HepG2 (cell line): ENCODE data around the gene ZIC2. TPM values are rescaled to one million over a fixed set of nuclear protein-coding genes. Genes with fewer than 3 reads are reported as not detected.
A peak's percentile ranks its signal among the peaks of the same experiment; 100 is the strongest.

Source experiments
- FOXC1 ChIP-seq: sonication (generic); formaldehyde crosslinking; IDR thresholded peaks from 2 replicates; pipeline ENCODE4 v1.8.0; 2022; ENCODE audit warnings: mild to moderate bottlenecking, missing genetic modification reagents, borderline replicate concordance
- GATAD1 ChIP-seq: IDR thresholded peaks from 2 replicates; pipeline ENCODE4 v1.6.1; 2016; ENCODE audit warnings: missing genetic modification reagents, missing compliant biosample characterization
- HDAC1 ChIP-seq: sonication (generic); formaldehyde crosslinking; IDR thresholded peaks from 2 replicates; pipeline ENCODE4 v1.5.1; 2020; ENCODE audit warnings: mild to moderate bottlenecking, missing genetic modification reagents
- HNRNPK ChIP-seq: fragments of 200-400 bp; formaldehyde crosslinking; IDR thresholded peaks from 2 replicates; pipeline ENCODE4 v1.6.1; 2018; ENCODE audit warnings: low read length, low read depth, moderate library complexity, mild to moderate bottlenecking; ENCODE audit not compliant: poor library complexity, severe bottlenecking
- ISL2 ChIP-seq: sonication (generic); formaldehyde crosslinking; IDR thresholded peaks from 2 replicates; pipeline ENCODE4 v1.5.0; 2020; ENCODE audit warnings: missing genetic modification reagents
- KDM2A ChIP-seq: sonication (generic); formaldehyde crosslinking; IDR thresholded peaks from 2 replicates; pipeline ENCODE4 v1.4.0; 2020; ENCODE audit warnings: low read depth, missing genetic modification reagents, borderline replicate concordance
- LCORL ChIP-seq, 2 experiments: fragments of 450-650 bp in 1 of 2; sonication (generic) in 1 of 2; formaldehyde crosslinking in 1 of 2; IDR thresholded peaks; 2 replicates each; pipeline versions ENCODE4 v1.5.0 to v1.6.1; 2017 to 2020; ENCODE audit warnings: antibody characterized with exemption in 1 of 2, missing genetic modification reagents in 1 of 2
- MED1 ChIP-seq: sonication (generic); formaldehyde crosslinking; IDR thresholded peaks from 2 replicates; pipeline ENCODE4 v1.4.0; 2020; ENCODE audit warnings: missing genetic modification reagents
- MIXL1 ChIP-seq: IDR thresholded peaks from 2 replicates; pipeline ENCODE4 v1.6.1; 2016
- PPARG ChIP-seq: conservative IDR thresholded peaks from 2 replicates; pipeline ENCODE4 v1.6.1; 2016; ENCODE audit warnings: missing biosample characterization, missing genetic modification reagents
- SIX1 ChIP-seq: sonication (generic); formaldehyde crosslinking; IDR thresholded peaks from 2 replicates; pipeline ENCODE4 v1.4.0; 2020; ENCODE audit warnings: missing genetic modification reagents, borderline replicate concordance
- SRF ChIP-seq: IDR thresholded peaks from 2 replicates; pipeline ENCODE4 v1.6.1; 2011; ENCODE audit warnings: mild to moderate bottlenecking, low read depth, low read length, moderate library complexity
- TARDBP ChIP-seq: sonication (generic); formaldehyde crosslinking; IDR thresholded peaks from 2 replicates; pipeline ENCODE4 v1.8.0; 2022; ENCODE audit warnings: mild to moderate bottlenecking, missing genetic modification reagents
- TBX2 ChIP-seq: sonication (generic); formaldehyde crosslinking; IDR thresholded peaks from 2 replicates; pipeline ENCODE4 v1.5.0; 2020; ENCODE audit warnings: missing genetic modification reagents, mild to moderate bottlenecking, borderline replicate concordance
- ZIK1 ChIP-seq: sonication (generic); formaldehyde crosslinking; IDR thresholded peaks from 2 replicates; pipeline ENCODE4 v1.5.0; 2020; ENCODE audit warnings: mild to moderate bottlenecking, low read depth, missing genetic modification reagents, borderline replicate concordance
- ZMYM3 ChIP-seq: sonication (generic); formaldehyde crosslinking; IDR thresholded peaks from 2 replicates; pipeline ENCODE4 v1.5.1; 2020; ENCODE audit warnings: mild to moderate bottlenecking, missing genetic modification reagents
- ZNF282 ChIP-seq: fragments of 450-650 bp; IDR thresholded peaks from 2 replicates; pipeline ENCODE4 v1.6.1; 2018; ENCODE audit not compliant: partially characterized antibody
- ZNF343 ChIP-seq: sonication (generic); formaldehyde crosslinking; IDR thresholded peaks from 2 replicates; pipeline ENCODE4 v1.4.0; 2020; ENCODE audit warnings: mild to moderate bottlenecking, missing genetic modification reagents
- ZNF451 ChIP-seq: sonication (generic); formaldehyde crosslinking; IDR thresholded peaks from 2 replicates; pipeline ENCODE4 v1.5.0; 2020; ENCODE audit warnings: mild to moderate bottlenecking, missing genetic modification reagents
- ZNF616 ChIP-seq: sonication (generic); formaldehyde crosslinking; IDR thresholded peaks from 2 replicates; pipeline ENCODE4 v1.5.0; 2020; ENCODE audit warnings: low read depth, mild to moderate bottlenecking, missing genetic modification reagents
- polyA plus RNA-seq, 8 experiments: library from polyadenylated mRNA; depleted of rRNA in 3 of 8; stranded (reverse) in 7 of 8; unstranded in 1 of 8; fragments of >200 nt; fragmentation: Illumina TruSeq in 4 of 8; extraction: Trizol in 4 of 8; gene quantifications; 2 replicates each; pipeline versions ENCODE4 v1.2.1 to v1.2.3, GENCODE V29; 2011 to 2016; ENCODE audit warnings: low read depth in 4 of 8, missing spikeins in 1 of 8, mixed read lengths in 1 of 8; ENCODE audit not compliant: insufficient read depth in 1 of 8
- total RNA-seq, 5 experiments: library from RNA; depleted of rRNA; stranded (reverse); fragments of >200 nt; fragmentation: Illumina TruSeq; extraction: Trizol; gene quantifications; 2 replicates each; pipeline ENCODE4 v1.2.3, GENCODE V29; 2016; ENCODE audit warnings: low read depth in 1 of 5
- TF ChIP-seq, protein P1 (sequence below): IDR thresholded peaks from 2 replicates; pipeline ENCODE4 v1.6.1; 2016; ENCODE audit warnings: mild to moderate bottlenecking
- TF ChIP-seq, protein P2 (sequence below): sonication (generic); formaldehyde crosslinking; IDR thresholded peaks from 2 replicates; pipeline ENCODE4 v1.5.1; 2020; ENCODE audit warnings: missing genetic modification reagents, mild to moderate bottlenecking, borderline replicate concordance
- TF ChIP-seq, protein P3 (sequence below): sonication (generic); formaldehyde crosslinking; IDR thresholded peaks from 2 replicates; pipeline ENCODE4 v1.4.0; 2020; ENCODE audit warnings: missing genetic modification reagents
- TF ChIP-seq, protein P4 (sequence below): IDR thresholded peaks from 2 replicates; pipeline ENCODE4 v1.6.1; 2016

The ZIC2 gene
- total and polyA plus RNA-seq, 2 of the 13 experiments (the other 11 are each of a cell fraction or from before 2014, with no cell fraction given) = 0.13 TPM; not detected in 1

DNA sequence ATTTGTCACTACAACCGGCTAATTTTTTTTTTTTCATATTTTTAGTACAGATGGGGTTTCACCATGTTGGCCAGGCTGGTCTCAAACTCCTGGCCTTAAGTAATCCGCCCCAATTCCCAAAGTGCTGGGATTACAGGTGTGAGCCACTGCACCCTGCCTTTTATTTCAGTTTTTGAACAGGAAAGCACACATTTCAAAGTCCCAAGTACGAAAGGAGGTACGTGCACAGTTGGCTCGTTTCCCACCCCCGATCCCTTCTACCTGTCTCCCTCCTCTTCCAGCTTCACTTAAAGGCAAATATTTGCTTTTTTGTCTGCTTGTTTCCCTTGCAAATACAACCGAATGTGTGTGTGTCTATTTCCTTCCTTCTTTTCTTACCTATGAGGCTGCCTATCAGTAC, 40.5 kb upstream of the ZIC2 start (continued):
- TF ChIP-seq, protein P1, sequence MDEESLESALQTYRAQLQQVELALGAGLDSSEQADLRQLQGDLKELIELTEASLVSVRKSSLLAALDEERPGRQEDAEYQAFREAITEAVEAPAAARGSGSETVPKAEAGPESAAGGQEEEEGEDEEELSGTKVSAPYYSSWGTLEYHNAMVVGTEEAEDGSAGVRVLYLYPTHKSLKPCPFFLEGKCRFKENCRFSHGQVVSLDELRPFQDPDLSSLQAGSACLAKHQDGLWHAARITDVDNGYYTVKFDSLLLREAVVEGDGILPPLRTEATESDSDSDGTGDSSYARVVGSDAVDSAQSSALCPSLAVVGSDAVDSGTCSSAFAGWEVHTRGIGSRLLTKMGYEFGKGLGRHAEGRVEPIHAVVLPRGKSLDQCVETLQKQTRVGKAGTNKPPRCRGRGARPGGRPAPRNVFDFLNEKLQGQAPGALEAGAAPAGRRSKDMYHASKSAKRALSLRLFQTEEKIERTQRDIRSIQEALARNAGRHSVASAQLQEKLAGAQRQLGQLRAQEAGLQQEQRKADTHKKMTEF (CRISPR knock-in tag) = peak; percentile 57
- TF ChIP-seq MED1 (CRISPR knock-in tag) = peak; percentile 80
- TF ChIP-seq LCORL (IDR thresholded peaks at IDR 0.05) = no peak; the same call in 1 of the 2 replicates
- TF ChIP-seq LCORL (CRISPR knock-in tag; IDR thresholded peaks at IDR 0.05) = peak; percentile 93
- peak; percentile 80 for TF ChIP-seq ISL2 (CRISPR knock-in tag)
- no peak for TF ChIP-seq SRF
- TF ChIP-seq TARDBP = peak; percentile 79; the same call in 1 of the 2 replicates
- TF ChIP-seq ZNF343 (CRISPR knock-in tag) = no peak
- TF ChIP-seq MIXL1 (CRISPR knock-in tag) = peak; percentile 84
- peak; percentile 73 for TF ChIP-seq PPARG
- TF ChIP-seq ZNF282 = no peak
- TF ChIP-seq, protein P2, sequence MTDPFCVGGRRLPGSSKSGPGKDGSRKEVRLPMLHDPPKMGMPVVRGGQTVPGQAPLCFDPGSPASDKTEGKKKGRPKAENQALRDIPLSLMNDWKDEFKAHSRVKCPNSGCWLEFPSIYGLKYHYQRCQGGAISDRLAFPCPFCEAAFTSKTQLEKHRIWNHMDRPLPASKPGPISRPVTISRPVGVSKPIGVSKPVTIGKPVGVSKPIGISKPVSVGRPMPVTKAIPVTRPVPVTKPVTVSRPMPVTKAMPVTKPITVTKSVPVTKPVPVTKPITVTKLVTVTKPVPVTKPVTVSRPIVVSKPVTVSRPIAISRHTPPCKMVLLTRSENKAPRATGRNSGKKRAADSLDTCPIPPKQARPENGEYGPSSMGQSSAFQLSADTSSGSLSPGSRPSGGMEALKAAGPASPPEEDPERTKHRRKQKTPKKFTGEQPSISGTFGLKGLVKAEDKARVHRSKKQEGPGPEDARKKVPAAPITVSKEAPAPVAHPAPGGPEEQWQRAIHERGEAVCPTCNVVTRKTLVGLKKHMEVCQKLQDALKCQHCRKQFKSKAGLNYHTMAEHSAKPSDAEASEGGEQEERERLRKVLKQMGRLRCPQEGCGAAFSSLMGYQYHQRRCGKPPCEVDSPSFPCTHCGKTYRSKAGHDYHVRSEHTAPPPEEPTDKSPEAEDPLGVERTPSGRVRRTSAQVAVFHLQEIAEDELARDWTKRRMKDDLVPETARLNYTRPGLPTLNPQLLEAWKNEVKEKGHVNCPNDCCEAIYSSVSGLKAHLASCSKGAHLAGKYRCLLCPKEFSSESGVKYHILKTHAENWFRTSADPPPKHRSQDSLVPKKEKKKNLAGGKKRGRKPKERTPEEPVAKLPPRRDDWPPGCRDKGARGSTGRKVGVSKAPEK (CRISPR knock-in tag) = peak; percentile 71; the same call in 1 of the 2 replicates
- TF ChIP-seq, protein P3, sequence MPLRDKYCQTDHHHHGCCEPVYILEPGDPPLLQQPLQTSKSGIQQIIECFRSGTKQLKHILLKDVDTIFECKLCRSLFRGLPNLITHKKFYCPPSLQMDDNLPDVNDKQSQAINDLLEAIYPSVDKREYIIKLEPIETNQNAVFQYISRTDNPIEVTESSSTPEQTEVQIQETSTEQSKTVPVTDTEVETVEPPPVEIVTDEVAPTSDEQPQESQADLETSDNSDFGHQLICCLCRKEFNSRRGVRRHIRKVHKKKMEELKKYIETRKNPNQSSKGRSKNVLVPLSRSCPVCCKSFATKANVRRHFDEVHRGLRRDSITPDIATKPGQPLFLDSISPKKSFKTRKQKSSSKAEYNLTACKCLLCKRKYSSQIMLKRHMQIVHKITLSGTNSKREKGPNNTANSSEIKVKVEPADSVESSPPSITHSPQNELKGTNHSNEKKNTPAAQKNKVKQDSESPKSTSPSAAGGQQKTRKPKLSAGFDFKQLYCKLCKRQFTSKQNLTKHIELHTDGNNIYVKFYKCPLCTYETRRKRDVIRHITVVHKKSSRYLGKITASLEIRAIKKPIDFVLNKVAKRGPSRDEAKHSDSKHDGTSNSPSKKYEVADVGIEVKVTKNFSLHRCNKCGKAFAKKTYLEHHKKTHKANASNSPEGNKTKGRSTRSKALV = peak; percentile 81; the same call in 1 of the 2 replicates
- peak; percentile 89 for TF ChIP-seq HDAC1
- TF ChIP-seq, protein P4, sequence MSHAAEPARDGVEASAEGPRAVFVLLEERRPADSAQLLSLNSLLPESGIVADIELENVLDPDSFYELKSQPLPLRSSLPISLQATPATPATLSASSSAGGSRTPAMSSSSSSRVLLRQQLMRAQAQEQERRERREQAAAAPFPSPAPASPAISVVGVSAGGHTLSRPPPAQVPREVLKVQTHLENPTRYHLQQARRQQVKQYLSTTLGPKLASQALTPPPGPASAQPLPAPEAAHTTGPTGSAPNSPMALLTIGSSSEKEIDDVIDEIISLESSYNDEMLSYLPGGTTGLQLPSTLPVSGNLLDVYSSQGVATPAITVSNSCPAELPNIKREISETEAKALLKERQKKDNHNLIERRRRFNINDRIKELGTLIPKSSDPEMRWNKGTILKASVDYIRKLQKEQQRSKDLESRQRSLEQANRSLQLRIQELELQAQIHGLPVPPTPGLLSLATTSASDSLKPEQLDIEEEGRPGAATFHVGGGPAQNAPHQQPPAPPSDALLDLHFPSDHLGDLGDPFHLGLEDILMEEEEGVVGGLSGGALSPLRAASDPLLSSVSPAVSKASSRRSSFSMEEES (CRISPR knock-in tag) = 0 out of 2 replicates have a peak, but pooled peaks have one; percentile 50
- TF ChIP-seq ZMYM3 (CRISPR knock-in tag) = peak; percentile 86
- 0 out of 2 replicates have a peak, but pooled peaks have one; percentile 11 for TF ChIP-seq GATAD1 (CRISPR knock-in tag)
- no peak for TF ChIP-seq KDM2A (CRISPR knock-in tag)
- TF ChIP-seq SIX1 = peak; percentile 44
- no peak for TF ChIP-seq ZNF616 (CRISPR knock-in tag)
- TF ChIP-seq TBX2 (CRISPR knock-in tag) = peak; percentile 80; the same call in 1 of the 2 replicates
- no peak for TF ChIP-seq ZIK1
- TF ChIP-seq ZNF451 = no peak
- no peak for TF ChIP-seq HNRNPK
- 0 out of 2 replicates have a peak, but pooled peaks have one; percentile 28 for TF ChIP-seq FOXC1 (CRISPR knock-in tag)
